Measurements from ENCODE around the gene YJU2. TPM values are rescaled to one million over a fixed set of nuclear protein-coding genes. Genes with fewer than 3 reads are reported as not detected.

YJU2 gene
- total RNA-seq, 2 donors from 2014 or later, result 15.8 to 25.8 TPM

- Histone ChIP-seq H3K36me3 (no peaks in the 10 kb centered on the region), H3K9me3 (no peaks in the 10 kb centered on the region), H3K4me3 (no peak overlapping the region), H3K27ac (no peak overlapping the region), H3K9ac (ENCODE audit: low read depth in 2 of 2, low read length in 2 of 2) (no peak overlapping the region), H3K4me1 (no peaks in the 10 kb centered on the region), H3K27me3 (no peaks in the 10 kb centered on the region)
- no peak for DNase-seq
- intact Hi-C loops (cut with DNase I), result loop anchor here (5.0 kb wide), 1 partner anchor 87 kb away; no protein-coding TSS in a partner anchor
- no peak for TF ChIP-seq CTCF (IDR thresholded peaks at IDR 0.05)
Measured at GRCh38 chr19:4264812-4265211, 17.9 kb downstream of the YJU2 start.

- H3K4me1 ChIP-seq, result no peaks in the 10 kb centered on the region
- no peak for DNase-seq
- H3K9ac ChIP-seq (ENCODE audit: low read depth in 2 of 2, low read length in 2 of 2), result no peak overlapping the region
- H3K9me3 ChIP-seq, result no peaks in the 10 kb centered on the region
- no peak for TF ChIP-seq CTCF (IDR thresholded peaks at IDR 0.05)
- no peak overlapping the region for H3K27ac ChIP-seq
- no peaks in the 10 kb centered on the region for H3K27me3 ChIP-seq
- no peak overlapping the region for H3K4me3 ChIP-seq
- H3K36me3 ChIP-seq, result no peaks in the 10 kb centered on the region
- intact Hi-C loops (cut with DNase I), result loop anchor here (2.0 to 5.0 kb wide), 2 partner anchors 86 to 132 kb away; no protein-coding TSS in a partner anchor
Measured at GRCh38 chr19:4266253-4267000, 19.5 kb downstream of the YJU2 start.

- H3K9me3 ChIP-seq, result no peaks in the 10 kb centered on the region
- peak; percentile 67 for DNase-seq
Measured at GRCh38 chr19:4267101-4267900, 20.4 kb downstream of the YJU2 start.

GRCh38 chr19:4267901-4268815, 21.3 kb downstream of the YJU2 start:
- Histone ChIP-seq H3K4me3 (no peak overlapping the region), H3K36me3 (no peaks in the 10 kb centered on the region), H3K27me3 (no peaks in the 10 kb centered on the region), H3K9ac (ENCODE audit: low read depth in 2 of 2, low read length in 2 of 2) (peak overlapping the region; percentile 4 to 12), H3K27ac (peak overlapping the region; percentile 58), H3K9me3 (no peaks in the 10 kb centered on the region), H3K4me1 (no peaks in the 10 kb centered on the region)
- no peak for TF ChIP-seq CTCF (IDR thresholded peaks at IDR 0.05)
- intact Hi-C loops (cut with DNase I), result loop anchor here (2.0 to 5.0 kb wide), 2 partner anchors 84 to 131 kb away; no protein-coding TSS in a partner anchor
- DNase-seq, result peak; percentile 55

More at GRCh38 chr19:4267101-4267900, 20.4 kb downstream of the YJU2 start:
- Histone ChIP-seq H3K4me3 (no peak overlapping the region), H3K27ac (peak overlapping the region; percentile 58), H3K4me1 (no peaks in the 10 kb centered on the region), H3K27me3 (no peaks in the 10 kb centered on the region), H3K36me3 (no peaks in the 10 kb centered on the region), H3K9ac (ENCODE audit: low read depth in 2 of 2, low read length in 2 of 2) (peak overlapping the region in 1 of 2 donors; percentile 24)
- intact Hi-C loops (cut with DNase I), result loop anchor here (2.0 to 5.0 kb wide), 2 partner anchors 85 to 132 kb away; no protein-coding TSS in a partner anchor
- TF ChIP-seq CTCF (IDR thresholded peaks at IDR 0.05), result peak; percentile 82

All from colonic mucosa (tissue), 4 donors.